H1 (cell line): ENCODE data around the gene PBX1. TPM values are rescaled to one million over a fixed set of nuclear protein-coding genes. Genes with fewer than 3 reads are reported as not detected.

Source experiments
- CBX5 ChIP-seq: fragments of 300-800, 300-1000 bp; sonication (generic); IDR thresholded peaks from 2 replicates; pipeline ENCODE4 v1.7.1; 2016; ENCODE audit warnings: antibody characterized with exemption, low read length, low read depth
- CHD2 ChIP-seq: IDR thresholded peaks from 2 replicates; pipeline ENCODE4 v1.6.1; 2012; ENCODE audit warnings: low read length, improper control_type of control experiment
- CREB1 ChIP-seq: IDR thresholded peaks from 2 replicates; pipeline ENCODE4 v1.6.1; 2012; ENCODE audit warnings: inconsistent platforms
- CTBP2 ChIP-seq: IDR thresholded peaks from 2 replicates; pipeline ENCODE4 v1.7.0; 2011; ENCODE audit warnings: borderline replicate concordance, mild to moderate bottlenecking, moderate library complexity, mixed read lengths, low read length; ENCODE audit not compliant: insufficient read depth, insufficient read length
- EGR1 ChIP-seq: IDR thresholded peaks from 2 replicates; pipeline ENCODE4 v1.6.1; 2011; ENCODE audit warnings: low read depth, low read length, borderline replicate concordance
- EZH2 ChIP-seq: fragments of 200-600 bp; sonication (generic); IDR thresholded peaks from 2 replicates; pipeline ENCODE4 v1.7.1; 2012; ENCODE audit warnings: low read depth, mild to moderate bottlenecking, moderate library complexity, low read length, inconsistent platforms; ENCODE audit not compliant: severe bottlenecking
- GTF2F1 ChIP-seq: IDR thresholded peaks from 2 replicates; pipeline ENCODE4 v1.6.1; 2012; ENCODE audit warnings: low read depth, low read length, improper control_type of control experiment, borderline replicate concordance
- KDM5A ChIP-seq: fragments of 200-600 bp; IDR thresholded peaks from 2 replicates; pipeline ENCODE4 v1.7.1; 2012; ENCODE audit warnings: mild to moderate bottlenecking, low read length, inconsistent platforms, mixed read lengths
- POLR2A ChIP-seq, 2 experiments: IDR thresholded peaks; 1 replicate in 1 of 2; 2 replicates in 1 of 2; pipeline ENCODE4 v1.6.1; 2011; ENCODE audit warnings: low read depth in 2 of 2, low read length in 2 of 2, mild to moderate bottlenecking in 2 of 2; ENCODE audit errors: control extremely low read depth in 1 of 2
- RAD21 ChIP-seq, 2 experiments: IDR thresholded peaks in 1 of 2; conservative IDR thresholded peaks in 1 of 2; 2 replicates each; pipeline ENCODE4 v1.6.1; 2011; ENCODE audit warnings: low read depth in 2 of 2, low read length in 2 of 2, improper control_type of control experiment in 1 of 2, inconsistent platforms in 1 of 2, mild to moderate bottlenecking in 1 of 2, moderate library complexity in 1 of 2
- RNF2 ChIP-seq: fragments of 200-900, 300-1000 bp; sonication (generic); IDR thresholded peaks from 2 replicates; pipeline ENCODE4 v1.7.1; 2016; ENCODE audit warnings: borderline replicate concordance, low read depth, mild to moderate bottlenecking, antibody characterized with exemption, low read length; ENCODE audit not compliant: poor library complexity, severe bottlenecking; ENCODE audit errors: missing control alignments
- RXRA ChIP-seq: IDR thresholded peaks from 2 replicates; pipeline ENCODE4 v1.6.1; 2011; ENCODE audit warnings: low read depth, mild to moderate bottlenecking, low read length, moderate library complexity; ENCODE audit not compliant: insufficient read depth
- SP1 ChIP-seq: IDR thresholded peaks from 2 replicates; pipeline ENCODE4 v1.6.1; 2011; ENCODE audit warnings: low read depth, low read length
- SP4 ChIP-seq: IDR thresholded peaks from 2 replicates; pipeline ENCODE4 v1.6.1; 2012; ENCODE audit warnings: low read length, inconsistent platforms
- SRF ChIP-seq: IDR thresholded peaks from 2 replicates; pipeline ENCODE4 v1.6.1; 2011; ENCODE audit warnings: mild to moderate bottlenecking, low read depth, low read length, moderate library complexity
- SUZ12 ChIP-seq: fragments of 200-600 bp; sonication (generic); IDR thresholded peaks from 2 replicates; pipeline ENCODE4 v1.6.1; 2012; ENCODE audit warnings: mild to moderate bottlenecking, inconsistent platforms, low read length, moderate library complexity, mixed read lengths
- TAF7 ChIP-seq: optimal IDR thresholded peaks from 2 replicates; pipeline ENCODE3; 2011; ENCODE audit warnings: low read depth, mild to moderate bottlenecking, inconsistent platforms, low read length, moderate library complexity, borderline replicate concordance
- TBP ChIP-seq: IDR thresholded peaks from 2 replicates; pipeline ENCODE4 v1.6.1; 2011; ENCODE audit warnings: low read depth, low read length, improper control_type of control experiment
- TEAD4 ChIP-seq: IDR thresholded peaks from 2 replicates; pipeline ENCODE4 v1.6.1; 2012; ENCODE audit warnings: low read depth, low read length, inconsistent platforms, mixed read lengths
- YY1 ChIP-seq: IDR thresholded peaks from 2 replicates; pipeline ENCODE4 v1.6.1; 2011; ENCODE audit warnings: low read depth, mild to moderate bottlenecking, low read length
- polyA plus RNA-seq, 7 experiments: library from polyadenylated mRNA; depleted of rRNA in 3 of 7; stranded (reverse) in 5 of 7; unstranded in 2 of 7; fragments of >200 nt in 5 of 7; fragments of 200-250 nt in 2 of 7; gene quantifications; 1 replicate in 5 of 7; 2 replicates in 1 of 7; 4 replicates in 1 of 7; pipeline versions ENCODE4 v1.2.1 to v1.2.3, GENCODE V29; 2011 to 2013; ENCODE audit warnings: missing spikeins in 2 of 7, mixed read lengths in 2 of 7
- total RNA-seq: library from RNA; stranded (reverse); fragmentation: NEBNext Ultra II Directional; extraction: Animal tissue kit (Norgen Biotek cat#: 25700); gene quantifications from 2 replicates; pipeline ENCODE4 v1.2.1, GENCODE V29; 2021
- TF ChIP-seq, protein P1 (sequence below): IDR thresholded peaks from 2 replicates; pipeline ENCODE4 v1.6.1; 2012; ENCODE audit warnings: low read length, inconsistent platforms
- TF ChIP-seq, protein P2 (sequence below): IDR thresholded peaks from 2 replicates; pipeline ENCODE4 v1.6.1; 2011; ENCODE audit warnings: low read depth, mild to moderate bottlenecking, low read length; ENCODE audit not compliant: insufficient read depth

Gene PBX1
- total and polyA plus RNA-seq, 2 of the 8 experiments (the other 6 are each of a cell fraction or from before 2014, with no cell fraction given) = 87.4 to 124 TPM

DNA sequence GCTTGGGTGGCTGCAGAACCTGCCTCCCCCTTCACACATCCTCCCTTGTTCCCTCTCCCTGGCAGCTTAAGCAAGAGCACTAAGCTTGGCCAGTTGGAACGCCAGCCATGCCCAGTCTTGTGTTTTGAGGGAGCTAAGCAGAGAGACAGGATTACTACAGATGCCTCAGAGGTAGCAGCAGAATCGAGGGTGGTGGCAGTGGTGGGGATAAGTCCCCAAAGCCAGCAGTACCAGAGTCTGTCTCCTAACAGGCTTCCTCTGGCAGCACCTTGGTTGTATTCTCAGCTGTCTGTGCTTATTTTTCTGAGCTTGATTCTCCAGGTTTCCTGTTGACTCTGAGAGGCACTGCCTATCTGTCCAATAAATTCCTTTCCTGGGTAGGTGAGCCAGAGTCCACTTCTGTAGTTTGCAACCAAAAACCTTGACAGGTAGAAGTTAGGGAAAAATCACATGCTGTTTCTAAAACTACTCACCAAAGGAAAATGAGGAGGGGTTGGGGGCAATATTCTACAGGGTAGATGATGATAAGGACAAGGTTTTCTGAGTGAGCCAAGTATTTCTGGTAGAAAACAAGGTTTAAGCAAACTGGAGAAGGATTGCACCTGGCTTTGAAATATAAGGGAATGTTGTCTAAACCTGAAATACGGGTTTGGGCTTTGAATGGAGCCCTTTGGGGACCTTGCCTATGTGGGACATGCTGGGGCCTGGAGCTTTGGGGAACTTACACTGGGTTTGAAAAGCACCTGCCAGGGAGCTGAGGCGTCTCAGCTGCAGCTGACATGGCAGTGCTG lies 100.8 kb downstream of the PBX1 start (continued):
- TF ChIP-seq SP1 (peak; percentile 92), RAD21 (IDR thresholded peaks at IDR 0.05 in 1 of 2, conservative IDR thresholded peaks at IDR 0.05 in 1 of 2; ENCODE audit: low read depth in 2 of 2, low read length in 2 of 2) (no peak), POLR2A (IDR thresholded peaks at IDR 0.05; ENCODE audit: control extremely low read depth in 1 of 2, low read depth in 2 of 2, low read length in 2 of 2) (no peak), RNF2 (no peak), TBP (no peak), TAF7 (no peak), KDM5A (no peak), CREB1 (no peak), SUZ12 (no peak), EGR1 (no peak), GTF2F1 (no peak), EZH2 (no peak), CTBP2 (no peak), CBX5 (no peak), CHD2 (no peak), TEAD4 (peak; percentile 59; the same call in 1 of the 2 replicates), RXRA (no peak), YY1 (no peak), SP4 (no peak), SRF (no peak)
- TF ChIP-seq, protein P1, sequence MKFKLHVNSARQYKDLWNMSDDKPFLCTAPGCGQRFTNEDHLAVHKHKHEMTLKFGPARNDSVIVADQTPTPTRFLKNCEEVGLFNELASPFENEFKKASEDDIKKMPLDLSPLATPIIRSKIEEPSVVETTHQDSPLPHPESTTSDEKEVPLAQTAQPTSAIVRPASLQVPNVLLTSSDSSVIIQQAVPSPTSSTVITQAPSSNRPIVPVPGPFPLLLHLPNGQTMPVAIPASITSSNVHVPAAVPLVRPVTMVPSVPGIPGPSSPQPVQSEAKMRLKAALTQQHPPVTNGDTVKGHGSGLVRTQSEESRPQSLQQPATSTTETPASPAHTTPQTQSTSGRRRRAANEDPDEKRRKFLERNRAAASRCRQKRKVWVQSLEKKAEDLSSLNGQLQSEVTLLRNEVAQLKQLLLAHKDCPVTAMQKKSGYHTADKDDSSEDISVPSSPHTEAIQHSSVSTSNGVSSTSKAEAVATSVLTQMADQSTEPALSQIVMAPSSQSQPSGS = peak; percentile 83; the same call in 1 of the 2 replicates
- TF ChIP-seq, protein P2, sequence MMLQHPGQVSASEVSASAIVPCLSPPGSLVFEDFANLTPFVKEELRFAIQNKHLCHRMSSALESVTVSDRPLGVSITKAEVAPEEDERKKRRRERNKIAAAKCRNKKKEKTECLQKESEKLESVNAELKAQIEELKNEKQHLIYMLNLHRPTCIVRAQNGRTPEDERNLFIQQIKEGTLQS = no peak
